ENCODE measurements around the gene CDC14A.

- no peak for TF ChIP-seq POLR2A (IDR thresholded peaks at IDR 0.05; ENCODE audit: low read depth)
- TF ChIP-seq, protein P1, sequence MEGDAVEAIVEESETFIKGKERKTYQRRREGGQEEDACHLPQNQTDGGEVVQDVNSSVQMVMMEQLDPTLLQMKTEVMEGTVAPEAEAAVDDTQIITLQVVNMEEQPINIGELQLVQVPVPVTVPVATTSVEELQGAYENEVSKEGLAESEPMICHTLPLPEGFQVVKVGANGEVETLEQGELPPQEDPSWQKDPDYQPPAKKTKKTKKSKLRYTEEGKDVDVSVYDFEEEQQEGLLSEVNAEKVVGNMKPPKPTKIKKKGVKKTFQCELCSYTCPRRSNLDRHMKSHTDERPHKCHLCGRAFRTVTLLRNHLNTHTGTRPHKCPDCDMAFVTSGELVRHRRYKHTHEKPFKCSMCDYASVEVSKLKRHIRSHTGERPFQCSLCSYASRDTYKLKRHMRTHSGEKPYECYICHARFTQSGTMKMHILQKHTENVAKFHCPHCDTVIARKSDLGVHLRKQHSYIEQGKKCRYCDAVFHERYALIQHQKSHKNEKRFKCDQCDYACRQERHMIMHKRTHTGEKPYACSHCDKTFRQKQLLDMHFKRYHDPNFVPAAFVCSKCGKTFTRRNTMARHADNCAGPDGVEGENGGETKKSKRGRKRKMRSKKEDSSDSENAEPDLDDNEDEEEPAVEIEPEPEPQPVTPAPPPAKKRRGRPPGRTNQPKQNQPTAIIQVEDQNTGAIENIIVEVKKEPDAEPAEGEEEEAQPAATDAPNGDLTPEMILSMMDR (IDR thresholded peaks at IDR 0.05): no peak
These were observed 177.8 kb downstream of the CDC14A start for GRCh38 chr1:100530141-100530540.
